ENCODE results near the gene MRPS2.
A peak's percentile ranks its signal among the peaks of the same experiment; 100 is the strongest.
"Not testable (repeated sequence)": the region's sequence is repeated elsewhere in the genome, so short reads cannot be mapped to it uniquely, and the experiment has no call there.

Gene MRPS2

GRCh38 chr9:135536216-135536615, 35.7 kb downstream of the MRPS2 start:
- DNase-seq (ENCODE audit: low spot score) = no peak
- in situ Hi-C loops (cut with MboI; ENCODE audit: low pct_unique_long_range_greater_than_20kb, low sequenced_read_pairs, unreplicated experiment) = no loop called here
- no peak for TF ChIP-seq CTCF (IDR thresholded peaks at IDR 0.05; ENCODE audit: extremely low read depth, insufficient read depth, missing control alignments)

GRCh38 chr9:135543262-135543894, 42.9 kb downstream of the MRPS2 start:
- DNase-seq (ENCODE audit: low spot score); in situ Hi-C loops (cut with MboI; ENCODE audit: low pct_unique_long_range_greater_than_20kb, low sequenced_read_pairs, unreplicated experiment): not testable (repeated sequence)

- in situ Hi-C loops (cut with MboI; ENCODE audit: low pct_unique_long_range_greater_than_20kb, low sequenced_read_pairs, unreplicated experiment) = no loop called here
- no peak for TF ChIP-seq CTCF (IDR thresholded peaks at IDR 0.05; ENCODE audit: extremely low read depth, insufficient read depth, missing control alignments)
- no peak for DNase-seq (ENCODE audit: low spot score)
Observed at GRCh38 chr9:135544981-135545635, 44.6 kb downstream of the MRPS2 start.

GRCh38 chr9:135545646-135546176, 45.2 kb downstream of the MRPS2 start, which contains the start of gene OBP2A:
Gene OBP2A, plus strand, starts transcription at chr9:135546126. Its CDS starts 55 bp downstream, at chr9:135546181.
- DNase-seq (ENCODE audit: low spot score); in situ Hi-C loops (cut with MboI; ENCODE audit: low pct_unique_long_range_greater_than_20kb, low sequenced_read_pairs, unreplicated experiment): not testable (repeated sequence)

- DNase-seq (ENCODE audit: low spot score); in situ Hi-C loops (cut with MboI; ENCODE audit: low pct_unique_long_range_greater_than_20kb, low sequenced_read_pairs, unreplicated experiment): not testable (repeated sequence)
Observed at GRCh38 chr9:135546792-135547617, 46.5 kb downstream of the MRPS2 start.

- no peak for TF ChIP-seq CTCF (IDR thresholded peaks at IDR 0.05; ENCODE audit: extremely low read depth, insufficient read depth, missing control alignments)
- peak; percentile 11 for DNase-seq (ENCODE audit: low spot score)
- in situ Hi-C loops (cut with MboI; ENCODE audit: low pct_unique_long_range_greater_than_20kb, low sequenced_read_pairs, unreplicated experiment) = no loop called here
Observed at GRCh38 chr9:135547756-135548736, 47.6 kb downstream of the MRPS2 start.

GRCh38 chr9:135549478-135550343, 49.2 kb downstream of the MRPS2 start:
- in situ Hi-C loops (cut with MboI; ENCODE audit: low pct_unique_long_range_greater_than_20kb, low sequenced_read_pairs, unreplicated experiment); DNase-seq (ENCODE audit: low spot score): not testable (repeated sequence)

Measured in GM13977 (cell line).